BLaER1 (cell line): ENCODE results near the gene MAP1LC3C.

Experiments used
- H3K27ac ChIP-seq: shearing (Covaris generic); formaldehyde crosslinking; 2 replicates; pipeline ENCODE4 v1.8.1; 2022
- H3K27me3 ChIP-seq: shearing (Covaris generic); formaldehyde crosslinking; 2 replicates; pipeline ENCODE4 v1.8.1; 2022
- H3K36me3 ChIP-seq: shearing (Covaris generic); formaldehyde crosslinking; 2 replicates; pipeline ENCODE4 v1.8.1; 2022
- H3K4me1 ChIP-seq: shearing (Covaris generic); formaldehyde crosslinking; 2 replicates; pipeline ENCODE4 v1.8.1; 2022
- H3K4me2 ChIP-seq: shearing (Covaris generic); formaldehyde crosslinking; 2 replicates; pipeline ENCODE4 v1.8.1; 2022
- H3K4me3 ChIP-seq: shearing (Covaris generic); formaldehyde crosslinking; 2 replicates; pipeline ENCODE4 v1.8.1; 2022
- H3K9ac ChIP-seq: shearing (Covaris generic); formaldehyde crosslinking; 2 replicates; pipeline ENCODE4 v1.8.1; 2022
- H3K9me3 ChIP-seq: shearing (Covaris generic); formaldehyde crosslinking; 2 replicates; pipeline ENCODE4 v1.8.1; 2022
- H4K20me1 ChIP-seq: shearing (Covaris generic); formaldehyde crosslinking; 2 replicates; pipeline ENCODE4 v1.8.1; 2022
- Cebpa-rat ChIP-seq: shearing (Covaris generic); IDR thresholded peaks from 2 replicates; pipeline ENCODE4 v1.8.1; 2022

MAP1LC3C gene

GRCh38 chr1:241999026-241999425, at the start of gene MAP1LC3C:
MAP1LC3C (minus strand) TSS chr1:241999098; CDS start chr1:241999008, 90 bp downstream.
- H4K20me1 ChIP-seq = no peaks in the 10 kb centered on the region

DNA sequence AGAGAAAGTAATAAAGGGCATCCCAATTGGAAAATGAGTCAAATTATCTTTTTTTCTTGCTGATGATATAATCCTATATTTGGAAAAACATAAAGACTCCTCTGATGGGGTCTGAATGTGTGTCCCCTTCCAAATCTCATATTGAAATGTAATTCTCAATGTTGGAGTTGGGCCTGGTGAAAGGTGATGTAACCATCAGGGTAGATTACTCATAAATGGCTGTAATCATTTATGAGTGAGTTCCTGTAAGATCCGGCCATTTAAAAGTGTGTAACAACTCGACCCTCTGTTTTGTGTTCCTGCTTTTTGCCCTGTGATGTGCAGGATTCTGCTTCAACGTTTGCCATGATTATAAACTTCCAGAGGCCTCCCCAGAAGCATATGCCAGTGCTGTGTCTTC, 44.3 kb upstream of the MAP1LC3C start:
- Histone ChIP-seq H3K9me3 (peaks cover 7% of the 10 kb centered on the region; the same call in 1 of the 2 replicates), H3K4me3 (no peak overlapping the region), H3K4me2 (no peak overlapping the region), H4K20me1 (no peaks in the 10 kb centered on the region), H3K4me1 (no peaks in the 10 kb centered on the region), H3K9ac (no peak overlapping the region), H3K27ac (no peak overlapping the region), H3K27me3 (no peaks in the 10 kb centered on the region), H3K36me3 (no peaks in the 10 kb centered on the region)
- no peak for TF ChIP-seq Cebpa-rat

More at GRCh38 chr1:241999026-241999425, at the start of gene MAP1LC3C:
- no peaks in the 10 kb centered on the region for H3K27me3 ChIP-seq
- no peaks in the 10 kb centered on the region for H3K36me3 ChIP-seq
- no peak for TF ChIP-seq Cebpa-rat
- H3K27ac ChIP-seq = no peak within 1 kb of the TSS
- no peaks in the 10 kb centered on the region for H3K9me3 ChIP-seq
- no peak within 1 kb of the TSS for H3K4me2 ChIP-seq
- H3K4me3 ChIP-seq = no peak within 1 kb of the TSS
- H3K4me1 ChIP-seq = 0 out of 2 replicates have a peak, but pooled peaks cover 4% of the 10 kb centered on the region
- H3K9ac ChIP-seq = no peak within 1 kb of the TSS

DNA sequence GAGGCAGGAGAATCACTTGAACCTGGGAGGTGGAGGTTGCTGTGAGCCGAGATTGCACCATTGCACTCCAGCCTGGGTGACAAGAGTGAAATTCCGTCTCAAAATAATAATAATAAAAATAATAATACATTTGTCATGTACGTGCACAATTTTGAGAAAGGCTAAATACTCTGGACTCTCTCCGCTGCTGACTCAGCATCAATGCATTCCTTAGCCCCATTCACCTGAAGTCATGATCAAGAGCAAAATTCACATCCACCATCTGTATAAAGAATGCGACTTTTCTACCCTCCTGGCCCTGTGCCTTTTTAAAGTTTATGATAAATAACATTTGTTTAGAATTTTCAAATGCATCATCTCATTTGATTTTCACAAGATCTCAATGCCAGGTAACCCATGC, 35.5 kb upstream of the MAP1LC3C start:
- H3K36me3 ChIP-seq = no peaks in the 10 kb centered on the region
- no peak overlapping the region for H3K27ac ChIP-seq
- H3K9me3 ChIP-seq = no peaks in the 10 kb centered on the region
- no peak for TF ChIP-seq Cebpa-rat
- H3K9ac ChIP-seq = no peak overlapping the region
- no peaks in the 10 kb centered on the region for H4K20me1 ChIP-seq
- H3K4me1 ChIP-seq = no peaks in the 10 kb centered on the region
- H3K4me2 ChIP-seq = no peak overlapping the region
- no peak overlapping the region for H3K4me3 ChIP-seq
- H3K27me3 ChIP-seq = no peaks in the 10 kb centered on the region

- H3K4me1 ChIP-seq = no peaks in the 10 kb centered on the region
- H3K9me3 ChIP-seq = no peaks in the 10 kb centered on the region
- no peaks in the 10 kb centered on the region for H3K27me3 ChIP-seq
- H3K9ac ChIP-seq = no peak overlapping the region
- H3K4me2 ChIP-seq = no peak overlapping the region
- TF ChIP-seq Cebpa-rat = no peak
- H4K20me1 ChIP-seq = no peaks in the 10 kb centered on the region
- H3K27ac ChIP-seq = no peak overlapping the region
- H3K4me3 ChIP-seq = no peak overlapping the region
- no peaks in the 10 kb centered on the region for H3K36me3 ChIP-seq
Observed at GRCh38 chr1:242033447-242033846, 34.5 kb upstream of the MAP1LC3C start.

- Histone ChIP-seq H3K4me3 (no peak overlapping the region), H3K9me3 (no peaks in the 10 kb centered on the region), H3K4me2 (no peak overlapping the region), H3K9ac (no peak overlapping the region), H3K27ac (no peak overlapping the region), H3K27me3 (no peaks in the 10 kb centered on the region), H4K20me1 (no peaks in the 10 kb centered on the region), H3K4me1 (no peaks in the 10 kb centered on the region), H3K36me3 (no peaks in the 10 kb centered on the region)
- no peak for TF ChIP-seq Cebpa-rat
Observed at GRCh38 chr1:242030071-242030470, 31.2 kb upstream of the MAP1LC3C start.

DNA sequence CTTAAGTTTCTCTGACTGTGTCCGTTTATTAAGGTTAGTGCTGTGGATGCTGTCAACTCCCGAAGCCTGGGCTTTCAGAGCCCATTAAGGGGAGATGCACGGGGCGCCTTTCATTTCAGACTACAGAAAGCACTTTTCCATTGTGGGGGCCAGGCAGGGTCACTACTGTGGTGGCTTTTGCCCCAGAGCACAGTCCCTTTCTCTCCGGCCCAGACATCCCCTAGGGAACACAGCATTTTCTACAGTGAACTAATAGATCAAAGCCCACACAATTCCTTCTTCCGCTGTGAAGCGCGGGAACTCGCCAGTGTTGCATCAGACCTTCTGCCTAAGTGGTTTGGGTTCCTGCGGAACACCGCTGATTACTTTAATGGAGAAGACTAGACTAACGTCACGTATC, 26.8 kb upstream of the MAP1LC3C start:
- no peak overlapping the region for H3K27ac ChIP-seq
- no peak overlapping the region for H3K4me2 ChIP-seq
- H3K9ac ChIP-seq = no peak overlapping the region
- no peaks in the 10 kb centered on the region for H4K20me1 ChIP-seq
- H3K4me1 ChIP-seq = peaks cover 4% of the 10 kb centered on the region; the same call in 1 of the 2 replicates
- no peaks in the 10 kb centered on the region for H3K36me3 ChIP-seq
- no peak for TF ChIP-seq Cebpa-rat
- no peaks in the 10 kb centered on the region for H3K27me3 ChIP-seq
- H3K9me3 ChIP-seq = no peaks in the 10 kb centered on the region
- H3K4me3 ChIP-seq = no peak overlapping the region

DNA sequence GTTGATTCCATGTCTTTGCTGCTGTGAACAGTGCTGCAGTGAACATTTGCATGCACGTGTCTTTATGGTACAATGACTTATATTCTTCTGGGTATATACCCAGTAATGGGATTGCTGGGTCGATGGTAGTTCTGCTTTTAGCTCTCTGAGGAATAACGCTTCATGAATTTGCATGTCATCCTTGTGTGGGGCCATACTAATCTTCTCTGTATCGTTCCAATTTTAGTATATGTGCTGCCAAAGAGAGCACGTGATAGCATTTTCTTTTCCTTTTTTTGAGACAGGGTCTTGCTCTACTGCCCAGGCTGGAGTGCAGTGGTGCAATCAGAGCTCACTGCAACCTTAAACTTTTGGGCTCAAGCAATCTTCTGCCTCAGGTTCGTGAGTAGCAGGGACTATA, 24.9 kb upstream of the MAP1LC3C start:
- no peak overlapping the region for H3K4me2 ChIP-seq
- H3K4me3 ChIP-seq = no peak overlapping the region
- no peaks in the 10 kb centered on the region for H3K27me3 ChIP-seq
- no peaks in the 10 kb centered on the region for H4K20me1 ChIP-seq
- no peaks in the 10 kb centered on the region for H3K36me3 ChIP-seq
- H3K9ac ChIP-seq = no peak overlapping the region
- H3K4me1 ChIP-seq = peaks cover 4% of the 10 kb centered on the region; the same call in 1 of the 2 replicates
- TF ChIP-seq Cebpa-rat = no peak
- no peak overlapping the region for H3K27ac ChIP-seq
- no peaks in the 10 kb centered on the region for H3K9me3 ChIP-seq

GRCh38 chr1:242019018-242019417, 20.1 kb upstream of the MAP1LC3C start:
- no peaks in the 10 kb centered on the region for H3K27me3 ChIP-seq
- no peak for TF ChIP-seq Cebpa-rat
- H4K20me1 ChIP-seq = no peaks in the 10 kb centered on the region
- H3K4me3 ChIP-seq = no peak overlapping the region
- H3K4me1 ChIP-seq = peaks cover 4% of the 10 kb centered on the region; the same call in 1 of the 2 replicates
- H3K4me2 ChIP-seq = no peak overlapping the region
- no peaks in the 10 kb centered on the region for H3K9me3 ChIP-seq
- H3K27ac ChIP-seq = no peak overlapping the region
- H3K36me3 ChIP-seq = no peaks in the 10 kb centered on the region
- H3K9ac ChIP-seq = no peak overlapping the region

DNA sequence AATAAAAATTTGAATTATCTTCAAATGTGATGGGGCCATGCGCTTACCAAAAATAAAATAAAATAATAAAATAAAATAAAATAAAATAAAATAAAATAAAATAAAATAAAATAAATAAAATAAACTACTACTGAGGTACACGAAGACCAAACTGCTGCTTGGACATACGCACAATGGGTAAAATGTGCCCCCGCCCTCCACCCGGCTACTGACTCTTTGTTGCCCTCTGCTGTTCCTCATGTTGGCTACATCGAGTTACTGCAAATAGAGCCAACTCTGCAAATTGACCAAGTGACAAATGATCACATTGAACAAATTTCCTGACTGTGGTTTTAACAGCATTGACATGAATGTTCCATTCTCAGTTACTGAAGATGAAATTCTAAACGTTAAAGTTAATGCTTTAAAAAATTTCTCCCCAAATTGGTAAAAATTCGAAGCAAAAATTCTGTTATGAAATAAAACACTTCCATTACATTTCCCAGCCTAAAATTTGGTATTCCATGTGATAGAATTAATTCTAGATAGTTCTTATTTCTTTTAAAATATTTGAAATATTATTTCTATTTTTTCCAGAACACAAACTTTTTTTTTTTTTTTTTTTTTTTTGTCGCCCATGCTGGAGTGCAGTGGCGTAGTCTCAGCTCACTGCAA, 18.8 kb upstream of the MAP1LC3C start:
- Histone ChIP-seq H3K36me3 (no peaks in the 10 kb centered on the region), H3K4me3 (no peak overlapping the region), H3K9me3 (no peaks in the 10 kb centered on the region), H4K20me1 (no peaks in the 10 kb centered on the region), H3K4me2 (no peak overlapping the region), H3K9ac (no peak overlapping the region), H3K27ac (no peak overlapping the region), H3K4me1 (no peaks in the 10 kb centered on the region), H3K27me3 (no peaks in the 10 kb centered on the region)
- TF ChIP-seq Cebpa-rat = no peak

DNA sequence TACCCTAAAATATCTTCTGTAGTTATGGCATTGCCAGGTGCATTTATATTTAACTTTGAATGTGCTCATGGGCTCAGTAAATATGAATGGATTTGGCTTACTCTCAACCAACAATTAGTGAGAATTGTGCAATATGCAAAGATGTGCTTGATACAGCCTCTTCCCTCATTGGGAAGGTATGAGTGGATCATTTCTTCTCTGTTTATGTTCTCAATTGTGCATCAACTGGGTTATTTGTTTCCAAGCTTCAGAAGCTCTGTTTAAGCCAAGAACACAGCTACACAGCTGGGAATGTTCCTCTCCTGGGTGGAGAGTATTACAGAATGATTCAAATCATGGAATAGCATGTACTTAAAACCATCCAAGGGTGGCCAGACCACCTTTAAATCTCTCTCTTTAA, 17.6 kb upstream of the MAP1LC3C start:
- no peaks in the 10 kb centered on the region for H3K36me3 ChIP-seq
- no peak for TF ChIP-seq Cebpa-rat
- H3K9me3 ChIP-seq = no peaks in the 10 kb centered on the region
- H3K27ac ChIP-seq = no peak overlapping the region
- H3K4me2 ChIP-seq = no peak overlapping the region
- no peak overlapping the region for H3K4me3 ChIP-seq
- H3K4me1 ChIP-seq = no peaks in the 10 kb centered on the region
- H4K20me1 ChIP-seq = no peaks in the 10 kb centered on the region
- no peaks in the 10 kb centered on the region for H3K27me3 ChIP-seq
- no peak overlapping the region for H3K9ac ChIP-seq
